ENCODE data around the gene CDYL2.

The CDYL2 gene

GRCh38 chr16:80552277-80552676, 252.1 kb downstream of the CDYL2 start:
- no peak for DNase-seq (ENCODE audit: low spot score)
- no peak for FAIRE-seq

Measured in RCC 7860 (cell line).